WTC11 (cell line): ENCODE results near the gene SPDEF.

Experiments
- ATF3 ChIP-seq: sonication (generic); formaldehyde crosslinking; conservative IDR thresholded peaks from 2 replicates; pipeline ENCODE4 v1.8.1; 2022; ENCODE audit warnings: mild to moderate bottlenecking, missing genetic modification reagents
- ATF6 ChIP-seq: sonication (generic); formaldehyde crosslinking; IDR thresholded peaks from 2 replicates; pipeline ENCODE4 v1.8.1; 2023; ENCODE audit warnings: mild to moderate bottlenecking, missing genetic modification reagents
- CREB1 ChIP-seq: sonication (generic); formaldehyde crosslinking; IDR thresholded peaks from 2 replicates; pipeline ENCODE4 v1.8.0; 2023; ENCODE audit warnings: mild to moderate bottlenecking, missing genetic modification reagents
- CREM ChIP-seq: sonication (generic); formaldehyde crosslinking; IDR thresholded peaks from 2 replicates; pipeline ENCODE4 v1.8.1; 2022; ENCODE audit warnings: mild to moderate bottlenecking, missing genetic modification reagents, moderate library complexity
- ETV6 ChIP-seq: sonication (generic); formaldehyde crosslinking; IDR thresholded peaks from 2 replicates; pipeline ENCODE4 v1.8.1; 2022; ENCODE audit warnings: mild to moderate bottlenecking, missing genetic modification reagents
- JUN ChIP-seq: sonication (generic); formaldehyde crosslinking; IDR thresholded peaks from 2 replicates; pipeline ENCODE4 v1.8.0; 2023; ENCODE audit warnings: mild to moderate bottlenecking, missing genetic modification reagents
- USF2 ChIP-seq: sonication (generic); formaldehyde crosslinking; IDR thresholded peaks from 2 replicates; pipeline ENCODE4 v1.8.1; 2023; ENCODE audit warnings: mild to moderate bottlenecking, missing genetic modification reagents, moderate library complexity
- ZNF121 ChIP-seq: sonication (generic); formaldehyde crosslinking; IDR thresholded peaks from 2 replicates; pipeline ENCODE4 v1.8.0; 2023; ENCODE audit warnings: missing genetic modification reagents
- ZNF138 ChIP-seq: sonication (generic); formaldehyde crosslinking; conservative IDR thresholded peaks from 2 replicates; pipeline ENCODE4 v1.8.1; 2022; ENCODE audit warnings: mild to moderate bottlenecking, moderate library complexity, missing genetic modification reagents
- ZSCAN18 ChIP-seq: fragments of 250-450 bp; sonication (Bioruptor Pico); IDR thresholded peaks from 2 replicates; pipeline ENCODE4 v2.1.2; 2022; ENCODE audit warnings: mild to moderate bottlenecking, moderate library complexity
- TF ChIP-seq, protein P1 (sequence below): fragments of 200-600 bp; IDR thresholded peaks from 2 replicates; pipeline ENCODE4 v1.8.0; 2022; ENCODE audit warnings: antibody characterized with exemption

DNA sequence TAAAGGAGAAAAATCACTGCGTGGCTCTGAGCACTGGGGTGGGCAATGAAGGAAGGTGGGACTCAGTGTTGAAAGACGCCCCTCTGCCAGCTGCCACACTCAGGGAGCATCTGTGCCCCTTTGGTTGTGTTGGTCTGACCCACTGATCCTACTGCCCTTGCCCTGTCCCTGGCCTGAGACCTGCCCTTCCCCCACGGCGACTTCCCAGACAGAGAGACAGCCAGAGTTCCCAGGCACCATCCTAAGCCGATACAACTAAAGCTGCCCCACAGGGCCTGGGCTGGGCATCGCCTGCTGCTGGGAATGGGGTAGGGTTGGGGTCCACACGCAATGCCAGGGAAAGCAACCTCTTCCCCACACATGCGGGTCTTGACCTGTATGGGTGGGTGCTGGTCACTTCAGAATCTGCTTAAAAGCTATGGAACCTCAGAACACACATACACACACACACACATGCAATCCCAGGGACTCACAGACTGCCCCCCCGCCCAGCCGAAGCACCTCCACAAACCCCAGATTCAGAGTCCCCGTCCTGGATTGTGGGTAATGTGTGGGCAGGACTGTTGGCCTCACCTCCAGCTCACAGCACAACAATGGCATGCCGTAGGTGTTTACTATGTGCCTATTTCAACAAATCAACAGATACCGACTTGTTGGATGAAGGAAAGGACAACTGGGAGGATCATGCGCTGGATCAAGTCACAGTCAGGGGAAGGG lies 10.9 kb upstream of the SPDEF start:
- no peak for TF ChIP-seq ETV6 (CRISPR knock-in tag)
- TF ChIP-seq, protein P1, sequence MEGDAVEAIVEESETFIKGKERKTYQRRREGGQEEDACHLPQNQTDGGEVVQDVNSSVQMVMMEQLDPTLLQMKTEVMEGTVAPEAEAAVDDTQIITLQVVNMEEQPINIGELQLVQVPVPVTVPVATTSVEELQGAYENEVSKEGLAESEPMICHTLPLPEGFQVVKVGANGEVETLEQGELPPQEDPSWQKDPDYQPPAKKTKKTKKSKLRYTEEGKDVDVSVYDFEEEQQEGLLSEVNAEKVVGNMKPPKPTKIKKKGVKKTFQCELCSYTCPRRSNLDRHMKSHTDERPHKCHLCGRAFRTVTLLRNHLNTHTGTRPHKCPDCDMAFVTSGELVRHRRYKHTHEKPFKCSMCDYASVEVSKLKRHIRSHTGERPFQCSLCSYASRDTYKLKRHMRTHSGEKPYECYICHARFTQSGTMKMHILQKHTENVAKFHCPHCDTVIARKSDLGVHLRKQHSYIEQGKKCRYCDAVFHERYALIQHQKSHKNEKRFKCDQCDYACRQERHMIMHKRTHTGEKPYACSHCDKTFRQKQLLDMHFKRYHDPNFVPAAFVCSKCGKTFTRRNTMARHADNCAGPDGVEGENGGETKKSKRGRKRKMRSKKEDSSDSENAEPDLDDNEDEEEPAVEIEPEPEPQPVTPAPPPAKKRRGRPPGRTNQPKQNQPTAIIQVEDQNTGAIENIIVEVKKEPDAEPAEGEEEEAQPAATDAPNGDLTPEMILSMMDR, result no peak
- TF ChIP-seq CREM (CRISPR knock-in tag), result no peak
- TF ChIP-seq ZNF138, result no peak
- TF ChIP-seq ATF3, result no peak
- no peak for TF ChIP-seq JUN (CRISPR knock-in tag)
- TF ChIP-seq CREB1, result no peak
- no peak for TF ChIP-seq ZNF121 (CRISPR knock-in tag)
- TF ChIP-seq USF2 (CRISPR knock-in tag), result no peak
- no peak for TF ChIP-seq ATF6 (CRISPR knock-in tag)
- no peak for TF ChIP-seq ZSCAN18 (CRISPR knock-in tag)
